Endothelial cell of umbilical vein (primary cell): ENCODE data around the gene PGLYRP4. TPM values are rescaled to one million over a fixed set of nuclear protein-coding genes. Genes with fewer than 3 reads are reported as not detected.

ENCODE experiments used
- BruUV-seq: library from RNA; stranded (reverse); fragments of 400-500 nt; replicated peaks from 2 replicates; lab custom pipeline; 2021; lab: Mats Ljungman, UMichigan
- CTCF ChIA-PET: fragments of 300-600, 350-600 bp; sonication (Branson Sonifier 250); formaldehyde crosslinking; loops from one replicate; lab custom pipeline; 2021; ENCODE audit warnings: antibody characterized with exemption, inconsistent platforms; lab: Charles Lee
- POLR2A ChIA-PET: fragments of 300-600, 350-600 bp; sonication (Branson Sonifier 250); formaldehyde crosslinking; loops from one replicate; lab custom pipeline; 2021; ENCODE audit warnings: antibody characterized with exemption, inconsistent platforms; lab: Charles Lee
- DNase-seq: peaks from one replicate; pipeline ENCODE4 v3.0.0-alpha.2; 2011; ENCODE audit warnings: low read depth, low spot score
- FAIRE-seq: peaks from 2 replicates; lab custom pipeline; 2011; peaks lifted over from hg19 to GRCh38; lab: Jason Lieb, UNC
- H2AFZ ChIP-seq: 2 replicates; pipeline ENCODE4 v1.6.0; 2012; ENCODE audit warnings: low read depth, low read length, control low read depth, inconsistent platforms
- H3K27ac ChIP-seq: 2 replicates; pipeline ENCODE4 v1.5.1; 2011; ENCODE audit warnings: low read depth, mild to moderate bottlenecking, control low read depth, low read length, moderate library complexity; ENCODE audit not compliant: insufficient read depth
- H3K27me3 ChIP-seq, 2 experiments: 2 replicates each; pipeline versions ENCODE4 v1.6.0 to v1.6.1; 2011; ENCODE audit warnings: low read length in 2 of 2, mixed read lengths in 1 of 2; ENCODE audit not compliant: control insufficient read depth in 2 of 2, insufficient read depth in 2 of 2
- H3K36me3 ChIP-seq, 2 experiments: 2 replicates in 1 of 2; 3 replicates in 1 of 2; pipeline ENCODE4 v1.5.1; 2011; ENCODE audit warnings: low read length in 2 of 2, mild to moderate bottlenecking in 1 of 2, moderate library complexity in 1 of 2; ENCODE audit not compliant: control insufficient read depth in 2 of 2, insufficient read depth in 2 of 2; ENCODE audit errors: extremely low read depth in 1 of 2
- H3K4me1 ChIP-seq: 3 replicates; pipeline ENCODE4 v1.5.1; 2011; ENCODE audit warnings: mild to moderate bottlenecking, low read length; ENCODE audit not compliant: control insufficient read depth, insufficient read depth; ENCODE audit errors: extremely low read depth
- H3K4me2 ChIP-seq: 2 replicates; pipeline ENCODE4 v1.6.1; 2011; ENCODE audit warnings: low read length, control low read depth, mixed read lengths; ENCODE audit not compliant: insufficient read depth
- H3K4me3 ChIP-seq, 3 experiments: fragments of 200-600 bp in 1 of 3; sonication (generic), shearing (Covaris generic) in 1 of 3; replicated peaks in 1 of 3; 2 replicates each; pipeline ENCODE4 v1.5.1; 2011 to 2016; ENCODE audit warnings: control low read depth in 3 of 3, low read length in 3 of 3, mild to moderate bottlenecking in 2 of 3, inconsistent platforms in 1 of 3, low read depth in 1 of 3, moderate library complexity in 1 of 3; ENCODE audit not compliant: insufficient read depth in 1 of 3
- H3K79me2 ChIP-seq: 2 replicates; pipeline ENCODE4 v1.6.0; 2012; ENCODE audit warnings: low read length, inconsistent platforms; ENCODE audit not compliant: control insufficient read depth, insufficient read depth
- H3K9ac ChIP-seq: replicated peaks from 2 replicates; pipeline ENCODE3; 2011; ENCODE audit warnings: low read length, control low read depth; ENCODE audit not compliant: insufficient read depth; ENCODE audit errors: extremely low read depth
- H3K9me1 ChIP-seq: replicated peaks from 3 replicates; pipeline ENCODE4 v1.6.0; 2011; ENCODE audit warnings: mild to moderate bottlenecking, low read length; ENCODE audit not compliant: control insufficient read depth, insufficient read depth; ENCODE audit errors: extremely low read depth
- H3K9me3 ChIP-seq: replicated peaks from 2 replicates; pipeline ENCODE4 v1.5.1; 2012; ENCODE audit warnings: low read length, inconsistent platforms; ENCODE audit not compliant: control insufficient read depth, insufficient read depth
- H4K20me1 ChIP-seq: replicated peaks from 2 replicates; pipeline ENCODE3; 2011; ENCODE audit warnings: mild to moderate bottlenecking, low read length; ENCODE audit not compliant: control insufficient read depth, insufficient read depth; ENCODE audit errors: extremely low read depth
- EZH2 ChIP-seq: IDR thresholded peaks from 2 replicates; pipeline ENCODE4 v1.6.1; 2012; ENCODE audit warnings: borderline replicate concordance, low read depth, mild to moderate bottlenecking, moderate library complexity, low read length, inconsistent platforms; ENCODE audit not compliant: severe bottlenecking
- FOS ChIP-seq: IDR thresholded peaks from 2 replicates; pipeline ENCODE4 v1.6.1; 2011; ENCODE audit warnings: mild to moderate bottlenecking, low read length, moderate library complexity, borderline replicate concordance; ENCODE audit not compliant: insufficient read depth
- GATA2 ChIP-seq: IDR thresholded peaks from 2 replicates; pipeline ENCODE4 v1.7.0; 2011; ENCODE audit warnings: low read depth, mild to moderate bottlenecking, moderate library complexity, mixed read lengths, low read length; ENCODE audit not compliant: insufficient read length, insufficient read depth
- JUN ChIP-seq: IDR thresholded peaks from 2 replicates; pipeline ENCODE4 v1.6.1; 2011; ENCODE audit warnings: borderline replicate concordance, low read depth; ENCODE audit not compliant: insufficient read length, insufficient read depth
- MYC ChIP-seq: IDR thresholded peaks from one replicate; pipeline ENCODE4 v1.6.1; 2011; ENCODE audit warnings: mild to moderate bottlenecking, low read depth, low read length
- POLR2A ChIP-seq: IDR thresholded peaks from 2 replicates; pipeline ENCODE4 v1.6.1; 2012; ENCODE audit warnings: low read depth, mild to moderate bottlenecking, control low read depth, low read length
- POLR2AphosphoS5 ChIP-seq: IDR thresholded peaks from 2 replicates; pipeline ENCODE4 v1.6.1; 2012; ENCODE audit warnings: low read depth, mild to moderate bottlenecking, control low read depth, low read length, moderate library complexity; ENCODE audit not compliant: insufficient read depth
- dilution Hi-C: fragments of 300-500 bp; cut with MboI; formaldehyde crosslinking; loops from one replicate; pipeline ENCODE4 v1.15.0; 2019; ENCODE audit warnings: low sequenced_read_pairs; ENCODE audit not compliant: extremely low pct_ligation_motif_present
- intact Hi-C: fragments of 100-400 bp; cut with micrococcal nuclease; formaldehyde crosslinking; loops from one replicate; pipeline ENCODE4 v1.10.0; 2022
- polyA plus RNA-seq, 4 experiments: library from polyadenylated mRNA; depleted of rRNA in 3 of 4; stranded (reverse) in 3 of 4; unstranded in 1 of 4; fragments of >200 nt; gene quantifications; 2 replicates each; pipeline versions ENCODE4 v1.2.1 to v1.2.3, GENCODE V29; 2011 to 2012; ENCODE audit warnings: missing spikeins in 1 of 4
- total RNA-seq: library from RNA; stranded (reverse); gene quantifications from 2 replicates; pipeline ENCODE4 v1.2.3, GENCODE V29; 2021
- TF ChIP-seq, protein P1 (sequence below): IDR thresholded peaks from 2 replicates; pipeline ENCODE4 v1.6.1; 2011; ENCODE audit not compliant: insufficient read depth, insufficient read length
- TF ChIP-seq, protein P2 (sequence below), 2 donors: IDR thresholded peaks; 1 replicate in 1 of 2; 2 replicates in 1 of 2; pipeline ENCODE4 v1.5.1; 2011; ENCODE audit warnings: low read length in 2 of 2, mild to moderate bottlenecking in 2 of 2, moderate library complexity in 2 of 2, control low read depth in 1 of 2, inconsistent platforms in 1 of 2, low read depth in 1 of 2; ENCODE audit not compliant: insufficient read depth in 1 of 2; ENCODE audit errors: extremely low read depth in 1 of 2

PGLYRP4 gene
- total and polyA plus RNA-seq, 2 donors (not counting 3 experiments of a cell fraction or from before 2014, with no cell fraction given) = not detected

DNA sequence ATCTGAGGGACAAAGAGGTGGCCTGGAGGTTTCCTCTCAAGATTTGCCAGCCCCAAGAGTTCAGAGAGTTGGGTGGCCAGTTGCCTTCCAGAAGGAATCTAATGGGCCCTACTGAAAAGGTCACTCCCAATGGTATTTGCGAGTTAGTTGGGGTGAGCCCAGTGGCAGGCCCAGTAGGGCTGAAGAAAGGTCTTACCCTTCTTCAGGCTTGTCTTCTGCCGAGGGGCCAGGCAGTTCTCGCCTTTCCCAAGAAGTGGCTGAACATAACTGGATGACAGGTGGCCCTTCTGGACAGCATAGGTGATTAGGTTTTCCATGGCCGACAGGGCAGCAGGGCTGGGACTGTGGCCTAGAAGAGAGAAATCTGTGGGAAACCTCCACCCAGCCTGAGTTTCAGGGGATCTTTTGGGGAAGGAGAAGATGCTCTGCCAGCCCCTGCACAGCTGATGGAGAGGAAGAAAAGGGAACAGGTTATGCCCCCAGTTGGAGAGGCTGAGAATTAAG, 7.2 kb downstream of the PGLYRP4 start:
- peaks cover 2 to 3% of the 10 kb centered on the region in 2 experiments for H3K27me3 ChIP-seq
- no peak overlapping the region for H3K4me2 ChIP-seq
- no peak overlapping the region for H3K9ac ChIP-seq
- H3K27ac ChIP-seq = no peak overlapping the region
- FAIRE-seq = no peak
- TF ChIP-seq MYC = no peak
- TF ChIP-seq, protein P1, sequence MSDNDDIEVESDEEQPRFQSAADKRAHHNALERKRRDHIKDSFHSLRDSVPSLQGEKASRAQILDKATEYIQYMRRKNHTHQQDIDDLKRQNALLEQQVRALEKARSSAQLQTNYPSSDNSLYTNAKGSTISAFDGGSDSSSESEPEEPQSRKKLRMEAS = no peak
- no peak for TF ChIP-seq POLR2A
- TF ChIP-seq GATA2 = no peak
- TF ChIP-seq, protein P2, sequence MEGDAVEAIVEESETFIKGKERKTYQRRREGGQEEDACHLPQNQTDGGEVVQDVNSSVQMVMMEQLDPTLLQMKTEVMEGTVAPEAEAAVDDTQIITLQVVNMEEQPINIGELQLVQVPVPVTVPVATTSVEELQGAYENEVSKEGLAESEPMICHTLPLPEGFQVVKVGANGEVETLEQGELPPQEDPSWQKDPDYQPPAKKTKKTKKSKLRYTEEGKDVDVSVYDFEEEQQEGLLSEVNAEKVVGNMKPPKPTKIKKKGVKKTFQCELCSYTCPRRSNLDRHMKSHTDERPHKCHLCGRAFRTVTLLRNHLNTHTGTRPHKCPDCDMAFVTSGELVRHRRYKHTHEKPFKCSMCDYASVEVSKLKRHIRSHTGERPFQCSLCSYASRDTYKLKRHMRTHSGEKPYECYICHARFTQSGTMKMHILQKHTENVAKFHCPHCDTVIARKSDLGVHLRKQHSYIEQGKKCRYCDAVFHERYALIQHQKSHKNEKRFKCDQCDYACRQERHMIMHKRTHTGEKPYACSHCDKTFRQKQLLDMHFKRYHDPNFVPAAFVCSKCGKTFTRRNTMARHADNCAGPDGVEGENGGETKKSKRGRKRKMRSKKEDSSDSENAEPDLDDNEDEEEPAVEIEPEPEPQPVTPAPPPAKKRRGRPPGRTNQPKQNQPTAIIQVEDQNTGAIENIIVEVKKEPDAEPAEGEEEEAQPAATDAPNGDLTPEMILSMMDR (IDR thresholded peaks at IDR 0.05; ENCODE audit: extremely low read depth in 1 of 2, insufficient read depth in 1 of 2, low read depth in 1 of 2, low read length in 2 of 2) = no peak
- TF ChIP-seq POLR2AphosphoS5 = no peak
- no peak for TF ChIP-seq JUN
- no peak for TF ChIP-seq EZH2
- TF ChIP-seq FOS = no peak
- H3K79me2 ChIP-seq = no peaks in the 10 kb centered on the region
- no peak for DNase-seq
- no peaks in the 10 kb centered on the region for H3K4me1 ChIP-seq
- ChIA-PET CTCF (no interaction called here), POLR2A (no interaction called here)
- no peaks in the 10 kb centered on the region for H3K9me3 ChIP-seq
- no peak overlapping the region for H2AFZ ChIP-seq
- intact Hi-C loops (no loop called here), dilution Hi-C loops (no loop called here)
- no peaks in the 10 kb centered on the region for H3K36me3 ChIP-seq
- H4K20me1 ChIP-seq = no peaks in the 10 kb centered on the region
- BruUV-seq = no TSS peak
- H3K9me1 ChIP-seq = no peaks in the 10 kb centered on the region
- H3K4me3 ChIP-seq = no peak overlapping the region
